Liver (tissue), 3 donors: ENCODE results near the gene THOP1.
A peak's percentile ranks its signal among the peaks of the same experiment; 100 is the strongest.

Experiments
- REST ChIP-seq: IDR thresholded peaks from 2 replicates; pipeline ENCODE4 v1.6.1; 2016; ENCODE audit warnings: antibody characterized with exemption, mild to moderate bottlenecking
- RXRA ChIP-seq, 2 donors: IDR thresholded peaks; 2 replicates each; pipeline ENCODE4 v1.6.1; 2017 to 2018; ENCODE audit warnings: antibody characterized with exemption in 2 of 2, mild to moderate bottlenecking in 1 of 2
- SP1 ChIP-seq: IDR thresholded peaks from 2 replicates; pipeline ENCODE4 v1.6.1; 2018; ENCODE audit warnings: antibody characterized with exemption, mild to moderate bottlenecking
- TAF1 ChIP-seq: conservative IDR thresholded peaks from 2 replicates; pipeline ENCODE4 v1.6.1; 2016; ENCODE audit warnings: antibody characterized with exemption, mild to moderate bottlenecking
- TF ChIP-seq, protein P1 (sequence below): fragments of 150-350 bp; IDR thresholded peaks from 2 replicates; pipeline ENCODE4 v1.5.1; 2017; ENCODE audit warnings: improper control_type of control experiment, low read depth, low read length; ENCODE audit not compliant: missing input control
- TF ChIP-seq, protein P2 (sequence below): IDR thresholded peaks from 2 replicates; pipeline ENCODE4 v1.6.1; 2016; ENCODE audit warnings: antibody characterized with exemption
- donor health status: healthy.
- donor health status: healthy.

DNA sequence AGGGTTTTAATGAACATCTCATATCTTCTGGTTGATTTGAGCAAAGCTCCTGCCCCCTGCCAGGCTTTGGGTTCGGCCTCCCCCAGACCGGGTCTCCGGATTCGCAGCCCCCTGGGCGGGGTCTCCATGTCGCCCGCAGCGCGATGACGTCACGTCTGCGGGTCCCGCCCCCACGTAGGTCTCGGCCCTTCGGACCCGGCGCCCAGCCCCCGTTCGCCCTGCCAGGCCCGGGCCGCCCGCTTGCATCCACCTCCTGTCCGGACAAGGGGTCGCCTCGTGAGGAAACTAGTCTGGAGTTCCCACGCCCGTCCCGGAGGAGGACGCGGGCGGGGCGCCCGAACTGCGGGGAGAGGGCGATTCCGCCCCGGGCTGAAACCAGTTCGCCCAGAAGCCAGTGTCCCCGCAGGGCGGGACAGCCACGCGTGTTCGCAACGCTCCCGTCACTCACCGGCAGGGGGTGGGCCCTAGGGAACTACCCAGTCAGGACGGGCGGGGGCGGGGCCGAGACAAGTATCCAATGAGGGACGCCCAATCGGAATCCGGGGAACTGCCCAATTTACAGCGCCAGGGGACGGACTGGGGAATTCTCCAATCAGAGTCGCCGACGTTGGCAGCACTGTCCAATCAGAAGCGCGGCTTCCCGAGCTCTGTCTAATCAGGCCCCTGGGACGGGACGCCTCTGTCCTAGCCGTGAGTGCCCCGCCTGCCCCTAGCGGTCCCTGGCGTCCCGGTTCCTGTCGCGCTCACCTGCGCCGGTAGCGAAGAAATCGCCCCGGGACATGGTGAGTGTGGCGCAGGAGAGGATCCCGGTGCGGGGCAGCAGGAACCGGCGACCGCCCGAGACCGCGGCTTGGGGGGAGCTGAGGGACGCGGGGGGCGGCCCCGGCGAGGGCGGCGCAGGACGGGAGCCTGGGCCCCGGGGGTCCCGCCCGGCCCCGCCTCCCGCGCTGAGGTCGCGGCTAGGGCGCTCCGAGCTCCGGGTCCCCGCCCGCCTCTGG lies 55.8 kb downstream of the THOP1 start, which contains the start of gene ZNF555:
- TF ChIP-seq REST (no peak), TAF1 (no peak), RXRA (IDR thresholded peaks at IDR 0.05) (no peak), SP1 (peak; percentile 98)
- TF ChIP-seq, protein P1, sequence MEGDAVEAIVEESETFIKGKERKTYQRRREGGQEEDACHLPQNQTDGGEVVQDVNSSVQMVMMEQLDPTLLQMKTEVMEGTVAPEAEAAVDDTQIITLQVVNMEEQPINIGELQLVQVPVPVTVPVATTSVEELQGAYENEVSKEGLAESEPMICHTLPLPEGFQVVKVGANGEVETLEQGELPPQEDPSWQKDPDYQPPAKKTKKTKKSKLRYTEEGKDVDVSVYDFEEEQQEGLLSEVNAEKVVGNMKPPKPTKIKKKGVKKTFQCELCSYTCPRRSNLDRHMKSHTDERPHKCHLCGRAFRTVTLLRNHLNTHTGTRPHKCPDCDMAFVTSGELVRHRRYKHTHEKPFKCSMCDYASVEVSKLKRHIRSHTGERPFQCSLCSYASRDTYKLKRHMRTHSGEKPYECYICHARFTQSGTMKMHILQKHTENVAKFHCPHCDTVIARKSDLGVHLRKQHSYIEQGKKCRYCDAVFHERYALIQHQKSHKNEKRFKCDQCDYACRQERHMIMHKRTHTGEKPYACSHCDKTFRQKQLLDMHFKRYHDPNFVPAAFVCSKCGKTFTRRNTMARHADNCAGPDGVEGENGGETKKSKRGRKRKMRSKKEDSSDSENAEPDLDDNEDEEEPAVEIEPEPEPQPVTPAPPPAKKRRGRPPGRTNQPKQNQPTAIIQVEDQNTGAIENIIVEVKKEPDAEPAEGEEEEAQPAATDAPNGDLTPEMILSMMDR, result peak; percentile 39
- TF ChIP-seq, protein P2, sequence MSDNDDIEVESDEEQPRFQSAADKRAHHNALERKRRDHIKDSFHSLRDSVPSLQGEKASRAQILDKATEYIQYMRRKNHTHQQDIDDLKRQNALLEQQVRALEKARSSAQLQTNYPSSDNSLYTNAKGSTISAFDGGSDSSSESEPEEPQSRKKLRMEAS, result peak; percentile 15
